HCT116 (cell line): Measurements from ENCODE around the gene CFAP97D2. TPM values are rescaled to one million over a fixed set of nuclear protein-coding genes. Genes with fewer than 3 reads are reported as not detected.

Experiments used
- ATAC-seq: fragments of 200-7000 bp; cut with Tn5 transposase; 2 replicates; pipeline ENCODE4 v1.9.1; 2020; ENCODE audit warnings: mild to moderate bottlenecking, moderate library complexity
- BruUV-seq: library from RNA; stranded (reverse); fragments of 400-500 nt; replicated peaks from 2 replicates; lab custom pipeline; 2021; lab: Mats Ljungman, UMichigan
- CTCF ChIA-PET: fragments of 300-600 bp; sonication (Branson Sonifier 250); formaldehyde crosslinking; loops from one replicate; lab custom pipeline; 2021; ENCODE audit warnings: antibody characterized with exemption; lab: Charles Lee
- POLR2A ChIA-PET: fragments of 300-600, 350-600 bp; sonication (Branson Sonifier 250); formaldehyde crosslinking; loops from one replicate; lab custom pipeline; 2021; ENCODE audit warnings: antibody characterized with exemption; lab: Charles Lee
- RAD21 ChIA-PET, 2 experiments: fragments of 300-600 bp; sonication (Branson Sonifier 250); formaldehyde crosslinking; loops; one replicate each; lab custom pipeline; 2023; ENCODE audit warnings: low total read pairs in 2 of 2; ENCODE audit not compliant: uncharacterized antibody in 2 of 2, unreplicated experiment in 2 of 2, low non-redundant PET in 1 of 2; lab: Charles Lee
- DNase-seq: peaks from one replicate; pipeline ENCODE4 v3.0.0-alpha.2; 2010; ENCODE audit warnings: low read depth, low spot score
- H2AFZ ChIP-seq: fragments of 200-600 bp; shearing (Covaris generic), sonication (generic); 2 replicates; pipeline ENCODE4 v1.6.1; 2017; ENCODE audit warnings: low read depth, mixed run types, mixed read lengths, antibody characterized with exemption, low read length; ENCODE audit not compliant: poor library complexity, severe bottlenecking
- H3K27ac ChIP-seq: 2 replicates; pipeline ENCODE4 v1.5.1; 2012; ENCODE audit warnings: low read depth, low read length
- H3K27me3 ChIP-seq: fragments of 200-600 bp; sonication (generic); 2 replicates; pipeline ENCODE4 v1.6.1; 2016; ENCODE audit warnings: mixed run types, low read length, mixed read lengths; ENCODE audit not compliant: insufficient read depth
- H3K36me3 ChIP-seq, 2 experiments: fragments of 200-500 bp in 1 of 2; fragments of 200-600 bp in 1 of 2; sonication (Bioruptor generic) in 1 of 2; sonication (generic) in 1 of 2; 2 replicates each; pipeline versions ENCODE4 v1.5.1 to v1.6.1; 2014 to 2016; ENCODE audit warnings: low read length in 2 of 2, inconsistent platforms in 1 of 2, mixed read lengths in 1 of 2, mixed run types in 1 of 2; ENCODE audit not compliant: insufficient read depth in 2 of 2, control insufficient read depth in 1 of 2
- H3K4me1 ChIP-seq, 2 experiments: fragments of 200-600 bp in 1 of 2; sonication (generic) in 1 of 2; 2 replicates each; pipeline versions ENCODE4 v1.5.1 to v1.6.1; 2012 to 2017; ENCODE audit warnings: low read length in 2 of 2, inconsistent platforms in 1 of 2, mild to moderate bottlenecking in 1 of 2, mixed read lengths in 1 of 2, mixed run types in 1 of 2, moderate library complexity in 1 of 2; ENCODE audit not compliant: insufficient read depth in 2 of 2, control insufficient read depth in 1 of 2
- H3K4me2 ChIP-seq: fragments of 200-600 bp; sonication (generic); 2 replicates; pipeline ENCODE4 v1.6.1; 2017; ENCODE audit warnings: mixed run types, low read length, mixed read lengths
- H3K4me3 ChIP-seq, 2 experiments: fragments of 200-600 bp in 1 of 2; sonication (generic) in 1 of 2; replicated peaks in 1 of 2; 2 replicates each; pipeline ENCODE4 v1.5.1; 2011 to 2016; ENCODE audit warnings: low read length in 2 of 2, control low read depth in 1 of 2, low read depth in 1 of 2, mild to moderate bottlenecking in 1 of 2, mixed read lengths in 1 of 2, mixed run types in 1 of 2
- H3K79me2 ChIP-seq: fragments of 200-600 bp; sonication (generic); 2 replicates; pipeline ENCODE4 v1.6.1; 2017; ENCODE audit warnings: mild to moderate bottlenecking, mixed run types, low read length, moderate library complexity, mixed read lengths; ENCODE audit not compliant: insufficient read depth
- H3K9ac ChIP-seq: fragments of 200-600 bp; sonication (generic); 2 replicates; pipeline ENCODE4 v1.6.1; 2016; ENCODE audit warnings: low read length, mixed read lengths
- H3K9me2 ChIP-seq: fragments of 200-600 bp; sonication (generic), shearing (Covaris generic); 2 replicates; pipeline ENCODE4 v1.6.1; 2017; ENCODE audit warnings: mixed run types, mild to moderate bottlenecking, moderate library complexity; ENCODE audit not compliant: insufficient read depth
- H3K9me3 ChIP-seq, 2 experiments: fragments of 200-500 bp in 1 of 2; fragments of 200-600 bp in 1 of 2; sonication (Bioruptor generic) in 1 of 2; sonication (generic) in 1 of 2; 2 replicates each; pipeline ENCODE4 v1.6.1; 2014 to 2017; ENCODE audit warnings: low read length in 2 of 2, mixed read lengths in 2 of 2, inconsistent platforms in 1 of 2, low read depth in 1 of 2, mild to moderate bottlenecking in 1 of 2, mixed run types in 1 of 2, moderate library complexity in 1 of 2; ENCODE audit not compliant: control insufficient read depth in 1 of 2, insufficient read depth in 1 of 2
- H4K20me1 ChIP-seq: fragments of 200-600 bp; sonication (generic), shearing (Covaris generic); 2 replicates; pipeline ENCODE4 v1.6.1; 2017; ENCODE audit warnings: mixed run types, mild to moderate bottlenecking, moderate library complexity; ENCODE audit not compliant: insufficient read depth
- CEBPB ChIP-seq: IDR thresholded peaks from 2 replicates; pipeline ENCODE4 v1.6.1; 2012; ENCODE audit warnings: low read depth
- CTCF ChIP-seq, 3 experiments: fragments of 200-600 bp in 1 of 3; sonication (generic) in 1 of 3; IDR thresholded peaks in 2 of 3; conservative IDR thresholded peaks in 1 of 3; 2 replicates each; pipeline ENCODE4 v1.5.1; 2012 to 2017; ENCODE audit warnings: low read depth in 2 of 3, low read length in 2 of 3, antibody characterized with exemption in 1 of 3, borderline replicate concordance in 1 of 3, control low read depth in 1 of 3, mild to moderate bottlenecking in 1 of 3, mixed read lengths in 1 of 3, mixed run types in 1 of 3, moderate library complexity in 1 of 3; ENCODE audit not compliant: insufficient read depth in 1 of 3
- EGR1 ChIP-seq: IDR thresholded peaks from 2 replicates; pipeline ENCODE4 v1.6.1; 2012; ENCODE audit warnings: low read depth
- ELF1 ChIP-seq: IDR thresholded peaks from 2 replicates; pipeline ENCODE4 v1.6.1; 2012; ENCODE audit warnings: low read depth, borderline replicate concordance
- EZH2 ChIP-seq: fragments of 200-600 bp; sonication (generic); IDR thresholded peaks from 2 replicates; pipeline ENCODE4 v1.6.1; 2017; ENCODE audit warnings: antibody characterized with exemption, mixed run types
- EZH2phosphoT487 ChIP-seq: fragments of 200-600 bp; IDR thresholded peaks from 2 replicates; pipeline ENCODE4 v1.6.1; 2018; ENCODE audit warnings: antibody characterized with exemption, borderline replicate concordance
- FOSL1 ChIP-seq: IDR thresholded peaks from 2 replicates; pipeline ENCODE4 v1.6.1; 2012; ENCODE audit warnings: low read depth
- JUND ChIP-seq: IDR thresholded peaks from 2 replicates; pipeline ENCODE4 v1.6.1; 2012
- MAX ChIP-seq: IDR thresholded peaks from 2 replicates; pipeline ENCODE4 v1.6.1; 2012
- RAD21 ChIP-seq: IDR thresholded peaks from 2 replicates; pipeline ENCODE4 v1.6.1; 2012; ENCODE audit warnings: low read depth, mild to moderate bottlenecking
- SIN3A ChIP-seq: IDR thresholded peaks from 2 replicates; pipeline ENCODE4 v1.6.1; 2012; ENCODE audit warnings: low read depth
- TCF7L2 ChIP-seq: IDR thresholded peaks from 2 replicates; pipeline ENCODE4 v1.7.0; 2011; ENCODE audit warnings: borderline replicate concordance, inconsistent platforms; ENCODE audit not compliant: insufficient read depth, insufficient read length; ENCODE audit errors: extremely low read depth
- ZFX ChIP-seq: fragments of 450-650 bp; IDR thresholded peaks from 2 replicates; pipeline ENCODE4 v1.6.1; 2017
- intact Hi-C: fragments of 100-400 bp; cut with micrococcal nuclease; formaldehyde crosslinking; loops from 2 replicates; pipeline ENCODE4 v1.10.0; 2022
- total RNA-seq: library from RNA; stranded (reverse); gene quantifications from one replicate; pipeline ENCODE4 v1.2.1, GENCODE V29; 2021; ENCODE audit not compliant: unreplicated experiment

CFAP97D2 gene
- total RNA-seq, 1 experiment from 2014 or later = not detected

- H3K9ac ChIP-seq = no peak overlapping the region
- no peaks in the 10 kb centered on the region for H3K36me3 ChIP-seq
- intact Hi-C loops = loop anchor here (1.0 to 10.0 kb wide), 2 partner anchors 83 to 188 kb away; no protein-coding TSS in a partner anchor
- BruUV-seq = no TSS peak
- no peaks in the 10 kb centered on the region for H3K79me2 ChIP-seq
- TF ChIP-seq ZFX (no peak), TCF7L2 (no peak), EGR1 (no peak), SIN3A (no peak), MAX (no peak), ELF1 (no peak)
- no peaks in the 10 kb centered on the region for H3K9me3 ChIP-seq
- H2AFZ ChIP-seq = no peak overlapping the region
- CTCF ChIA-PET = no interaction called here
- peaks cover 4 to 10% of the 10 kb centered on the region in 2 experiments; a peak in 3 of 4 replicates for H3K4me1 ChIP-seq
- no peaks in the 10 kb centered on the region for H3K27me3 ChIP-seq
- no peaks in the 10 kb centered on the region for H3K9me2 ChIP-seq
- RAD21 ChIA-PET = no interaction called here
- no peak overlapping the region for H3K4me2 ChIP-seq
- no peaks in the 10 kb centered on the region for H4K20me1 ChIP-seq
- no peak overlapping the region for H3K4me3 ChIP-seq
- POLR2A ChIA-PET = no interaction called here
- ATAC-seq (no peak), DNase-seq (no peak)
- H3K27ac ChIP-seq = no peak overlapping the region
These were observed 36.2 kb upstream of the CFAP97D2 start for GRCh38 chr13:114142640-114143490.

- ChIA-PET POLR2A (no interaction called here), RAD21 (no interaction called here), CTCF (no interaction called here)
- Histone ChIP-seq H3K36me3 (no peaks in the 10 kb centered on the region), H3K79me2 (no peaks in the 10 kb centered on the region), H3K4me2 (peak overlapping the region; percentile 15), H3K9me3 (no peaks in the 10 kb centered on the region), H2AFZ (no peak overlapping the region), H3K9ac (no peak overlapping the region; the same call in 1 of the 2 replicates), H3K4me3 (no peak overlapping the region), H3K9me2 (no peaks in the 10 kb centered on the region), H3K4me1 (peaks cover 4 to 10% of the 10 kb centered on the region in 2 experiments; a peak in 3 of 4 replicates), H3K27ac (no peak overlapping the region; the same call in 1 of the 2 replicates), H3K27me3 (no peaks in the 10 kb centered on the region), H4K20me1 (no peaks in the 10 kb centered on the region)
- intact Hi-C loops = loop anchor here (1.0 to 10.0 kb wide), 2 partner anchors 82 to 189 kb away; no protein-coding TSS in a partner anchor
- no peak for TF ChIP-seq EZH2
- no peak for TF ChIP-seq RAD21
- TF ChIP-seq CTCF (IDR thresholded peaks at IDR 0.05 in 2 of 3, conservative IDR thresholded peaks at IDR 0.05 in 1 of 3; ENCODE audit: borderline replicate concordance in 1 of 3, insufficient read depth in 1 of 3, low read depth in 2 of 3, low read length in 2 of 3) = peak in 2 of 3 experiments; percentile 64 to 75; a peak in 4 of 6 replicates
- no peak for TF ChIP-seq EZH2phosphoT487
- no peak for TF ChIP-seq CEBPB
- no peak for TF ChIP-seq JUND
- TF ChIP-seq FOSL1 = no peak
- DNase-seq (peak; percentile 63), ATAC-seq (peak; percentile 100)
- no TSS peak for BruUV-seq
These were observed 35.1 kb upstream of the CFAP97D2 start for GRCh38 chr13:114143806-114144605.
